ENCODE data around the gene ENAH.

ENAH gene

DNA sequence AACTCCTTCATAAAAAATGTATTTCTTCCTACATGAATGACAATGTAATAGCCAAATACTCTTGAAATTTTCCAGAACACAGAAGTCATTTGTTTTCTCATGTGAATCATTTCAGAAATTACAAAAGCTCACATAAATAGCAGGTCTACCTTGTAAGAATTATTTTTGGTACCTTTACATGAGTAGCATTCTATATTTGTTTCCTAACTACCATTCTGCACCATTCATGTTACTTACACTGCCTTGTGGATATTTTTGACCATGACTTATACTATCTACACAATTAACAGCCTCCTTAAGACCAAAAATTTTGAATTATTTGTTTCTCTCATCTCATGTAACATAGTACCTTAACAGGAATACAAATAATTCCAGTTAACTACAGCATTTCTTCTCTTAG is 109.6 kb downstream of the ENAH start:
- no peak for DNase-seq (ENCODE audit: low read depth, low spot score)
- H3K9me3 ChIP-seq (ENCODE audit: low read depth, low read length), result no peaks in the 10 kb centered on the region
- TF ChIP-seq POLR2AphosphoS5 (IDR thresholded peaks at IDR 0.05; ENCODE audit: borderline replicate concordance, low read depth, low read length) (no peak), EZH2 (IDR thresholded peaks at IDR 0.05) (no peak), FOXP2 (optimal IDR thresholded peaks at IDR 0.05; ENCODE audit: control extremely low read depth, extremely low read length, insufficient read depth) (no peak)
- 0 out of 2 replicates have a peak, but pooled peaks cover 2% of the 10 kb centered on the region for H3K36me3 ChIP-seq (ENCODE audit: insufficient read depth, low read length)
- H3K4me3 ChIP-seq, result no peak overlapping the region
- H3K9ac ChIP-seq (ENCODE audit: insufficient read length), result no peak overlapping the region
- H3K27ac ChIP-seq, result no peak overlapping the region

DNA sequence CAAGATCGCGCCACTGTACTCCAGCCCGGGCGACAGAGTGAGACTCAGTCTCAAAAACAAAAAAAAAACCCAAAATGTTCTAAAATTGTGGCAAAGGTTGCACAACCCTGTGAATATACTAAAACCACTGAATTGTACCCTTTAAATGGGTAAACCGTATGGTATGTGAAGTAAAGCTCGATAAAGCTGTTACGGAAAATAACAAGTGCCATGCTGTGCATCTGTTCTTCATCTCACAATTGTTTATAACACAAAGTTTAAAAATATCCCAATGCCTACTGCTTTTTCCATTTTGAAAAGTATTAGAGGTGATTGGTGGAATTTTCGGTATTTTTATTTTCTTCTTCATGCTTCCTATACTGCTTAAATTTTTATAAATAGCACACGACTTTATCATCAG is 111.5 kb downstream of the ENAH start:
- TF ChIP-seq EZH2 (IDR thresholded peaks at IDR 0.05) (no peak), POLR2AphosphoS5 (IDR thresholded peaks at IDR 0.05; ENCODE audit: borderline replicate concordance, low read depth, low read length) (no peak), FOXP2 (optimal IDR thresholded peaks at IDR 0.05; ENCODE audit: control extremely low read depth, extremely low read length, insufficient read depth) (no peak)
- H3K36me3 ChIP-seq (ENCODE audit: insufficient read depth, low read length), result no peaks in the 10 kb centered on the region

DNA sequence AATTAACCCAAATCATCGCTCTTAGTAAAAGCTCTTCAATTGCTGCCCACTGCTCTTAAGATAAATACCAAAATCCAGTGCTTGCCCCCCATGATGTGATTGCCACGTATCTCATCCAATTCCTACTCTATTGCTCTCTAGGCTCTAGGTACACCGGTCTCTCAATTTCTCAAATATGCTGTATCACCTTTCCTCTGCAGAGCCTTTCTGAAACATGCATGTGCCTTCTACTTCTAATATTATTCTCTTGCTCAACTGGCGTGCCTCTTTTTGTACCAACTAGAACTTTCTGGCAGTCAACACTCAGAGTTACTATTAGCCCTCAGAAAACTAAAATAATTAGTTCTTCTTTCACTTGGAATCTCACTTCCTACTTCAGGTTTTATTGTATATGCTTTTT is 113.3 kb downstream of the ENAH start:
- no peak for DNase-seq (ENCODE audit: low read depth, low spot score)
- Histone ChIP-seq H3K27ac (no peak overlapping the region), H3K36me3 (ENCODE audit: insufficient read depth, low read length) (no peaks in the 10 kb centered on the region), H3K9me3 (ENCODE audit: low read depth, low read length) (no peaks in the 10 kb centered on the region), H3K9ac (ENCODE audit: insufficient read length) (no peak overlapping the region), H3K4me3 (no peak overlapping the region)
- TF ChIP-seq FOXP2 (optimal IDR thresholded peaks at IDR 0.05; ENCODE audit: control extremely low read depth, extremely low read length, insufficient read depth), result no peak
- no peak for TF ChIP-seq EZH2 (IDR thresholded peaks at IDR 0.05)

More for the DNA sequence above, 111.5 kb downstream of the ENAH start:
- no peak overlapping the region for H3K9ac ChIP-seq (ENCODE audit: insufficient read length)
- no peak overlapping the region for H3K27ac ChIP-seq
- H3K9me3 ChIP-seq (ENCODE audit: low read depth, low read length), result no peaks in the 10 kb centered on the region
- no peak overlapping the region for H3K4me3 ChIP-seq
- no peak for DNase-seq (ENCODE audit: low read depth, low spot score)

DNA sequence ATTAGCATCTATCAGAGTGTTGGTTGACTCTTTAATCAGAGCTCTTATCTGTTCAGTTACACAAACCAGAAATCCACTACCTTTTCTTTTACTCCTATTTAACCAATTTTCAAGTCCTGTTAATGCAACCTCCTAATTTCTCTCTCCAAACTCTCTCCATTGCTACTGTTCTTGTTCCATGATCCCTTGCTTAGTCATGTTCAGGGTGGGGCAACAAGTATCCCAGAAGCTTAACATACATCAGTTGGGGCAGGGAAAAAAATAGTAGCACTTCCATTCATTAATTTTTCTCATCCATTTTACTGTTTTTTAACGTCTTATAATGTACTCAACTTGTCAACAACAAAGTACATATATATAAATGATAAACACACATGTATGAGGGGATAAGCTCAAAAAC is 113.9 kb downstream of the ENAH start:
- Histone ChIP-seq H3K9me3 (ENCODE audit: low read depth, low read length) (no peaks in the 10 kb centered on the region), H3K9ac (ENCODE audit: insufficient read length) (no peak overlapping the region), H3K27ac (no peak overlapping the region), H3K4me3 (no peak overlapping the region), H3K36me3 (ENCODE audit: insufficient read depth, low read length) (no peaks in the 10 kb centered on the region)
- TF ChIP-seq POLR2AphosphoS5 (IDR thresholded peaks at IDR 0.05; ENCODE audit: borderline replicate concordance, low read depth, low read length) (no peak), EZH2 (IDR thresholded peaks at IDR 0.05) (no peak), FOXP2 (optimal IDR thresholded peaks at IDR 0.05; ENCODE audit: control extremely low read depth, extremely low read length, insufficient read depth) (no peak)
- DNase-seq (ENCODE audit: low read depth, low spot score), result no peak

DNA sequence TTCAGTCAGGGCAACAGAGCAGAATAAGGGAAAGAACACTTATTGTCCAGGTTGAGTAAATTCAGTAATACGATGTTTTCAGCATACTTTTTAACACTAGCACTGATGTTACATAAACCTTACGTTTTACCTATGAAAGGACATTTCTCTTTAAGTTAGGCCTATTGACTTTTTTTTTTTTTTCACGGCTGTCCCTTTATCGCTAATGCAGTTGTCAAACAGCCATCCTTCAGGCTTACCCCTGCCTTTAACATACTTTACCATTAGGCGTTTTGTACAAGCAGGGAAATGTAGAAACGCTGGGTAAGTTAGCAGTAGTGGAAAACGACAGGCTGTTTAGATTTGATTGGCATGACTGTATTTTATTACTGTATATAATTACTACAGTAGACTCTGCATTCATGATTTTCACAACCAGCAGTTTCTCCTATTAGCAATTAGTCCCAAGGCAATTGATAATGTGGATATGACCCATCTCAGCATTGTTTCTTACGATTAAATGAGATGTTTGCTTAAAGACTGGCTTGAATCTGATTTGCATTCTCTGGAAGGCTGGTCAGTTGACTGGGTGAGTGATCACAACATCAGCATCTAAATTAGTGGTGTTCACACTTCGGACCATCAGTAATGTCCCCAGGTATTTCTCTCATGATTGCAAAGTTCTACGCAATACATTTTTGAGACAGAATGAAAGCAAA is 115.2 kb downstream of the ENAH start:
- DNase-seq (ENCODE audit: low read depth, low spot score), result no peak
- no peak for TF ChIP-seq EZH2 (IDR thresholded peaks at IDR 0.05)
- no peak overlapping the region for H3K4me3 ChIP-seq
- peak overlapping the region; percentile 7; the same call in 1 of the 2 replicates for H3K27ac ChIP-seq
- H3K36me3 ChIP-seq (ENCODE audit: insufficient read depth, low read length), result no peaks in the 10 kb centered on the region
- no peak overlapping the region for H3K9ac ChIP-seq (ENCODE audit: insufficient read length)
- no peaks in the 10 kb centered on the region for H3K9me3 ChIP-seq (ENCODE audit: low read depth, low read length)

DNA sequence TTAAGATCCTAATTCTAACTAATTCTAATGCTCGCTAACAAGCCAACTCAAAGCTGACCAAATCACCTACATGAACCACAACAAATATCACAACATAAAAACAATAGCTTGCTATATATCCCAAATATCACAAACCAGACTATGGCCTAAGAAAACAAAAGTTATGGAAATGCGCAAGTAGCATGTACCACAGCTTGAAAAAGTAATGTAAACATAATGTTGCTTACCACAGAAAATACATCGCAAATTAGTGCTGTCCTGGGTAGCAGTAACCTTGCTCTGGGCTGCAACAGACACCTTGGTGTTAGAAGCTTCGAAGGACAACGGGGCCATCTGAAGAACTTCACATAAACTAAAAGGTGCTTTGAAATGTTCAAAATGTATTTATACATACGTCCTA is 117.6 kb downstream of the ENAH start:
- TF ChIP-seq POLR2AphosphoS5 (IDR thresholded peaks at IDR 0.05; ENCODE audit: borderline replicate concordance, low read depth, low read length) (no peak), FOXP2 (optimal IDR thresholded peaks at IDR 0.05; ENCODE audit: control extremely low read depth, extremely low read length, insufficient read depth) (no peak), EZH2 (IDR thresholded peaks at IDR 0.05) (no peak)
- DNase-seq (ENCODE audit: low read depth, low spot score), result no peak
- Histone ChIP-seq H3K36me3 (ENCODE audit: insufficient read depth, low read length) (peaks cover 3% of the 10 kb centered on the region; the same call in 1 of the 2 replicates), H3K9me3 (ENCODE audit: low read depth, low read length) (no peaks in the 10 kb centered on the region), H3K4me3 (no peak overlapping the region), H3K9ac (ENCODE audit: insufficient read length) (no peak overlapping the region), H3K27ac (no peak overlapping the region)

DNA sequence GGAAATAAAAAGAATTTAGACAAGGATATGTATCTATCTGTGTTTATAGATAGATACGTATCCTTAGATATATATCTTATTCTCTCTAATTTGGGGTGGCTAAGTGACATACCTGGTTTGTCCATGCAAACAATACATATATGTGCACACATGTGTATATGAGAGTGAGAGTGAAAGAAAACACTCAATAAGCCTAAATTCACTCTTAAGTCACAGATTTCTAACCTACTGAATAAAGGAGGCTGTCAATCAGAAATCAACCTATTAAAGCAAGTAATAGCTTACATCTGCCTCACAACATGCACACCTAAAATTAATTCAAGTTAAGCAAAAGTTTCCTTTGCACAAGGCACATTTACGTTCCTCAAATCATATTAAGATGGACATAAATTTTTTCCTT is 118.2 kb downstream of the ENAH start:
- DNase-seq (ENCODE audit: low read depth, low spot score), result no peak
- no peak overlapping the region for H3K4me3 ChIP-seq
- peaks cover 8% of the 10 kb centered on the region for H3K36me3 ChIP-seq (ENCODE audit: insufficient read depth, low read length)
- no peaks in the 10 kb centered on the region for H3K9me3 ChIP-seq (ENCODE audit: low read depth, low read length)
- TF ChIP-seq EZH2 (IDR thresholded peaks at IDR 0.05), result no peak
- TF ChIP-seq FOXP2 (optimal IDR thresholded peaks at IDR 0.05; ENCODE audit: control extremely low read depth, extremely low read length, insufficient read depth), result no peak
- no peak for TF ChIP-seq POLR2AphosphoS5 (IDR thresholded peaks at IDR 0.05; ENCODE audit: borderline replicate concordance, low read depth, low read length)
- H3K9ac ChIP-seq (ENCODE audit: insufficient read length), result no peak overlapping the region
- 0 out of 2 replicates have a peak overlapping the region, but pooled peaks have one; percentile 47 for H3K27ac ChIP-seq

DNA sequence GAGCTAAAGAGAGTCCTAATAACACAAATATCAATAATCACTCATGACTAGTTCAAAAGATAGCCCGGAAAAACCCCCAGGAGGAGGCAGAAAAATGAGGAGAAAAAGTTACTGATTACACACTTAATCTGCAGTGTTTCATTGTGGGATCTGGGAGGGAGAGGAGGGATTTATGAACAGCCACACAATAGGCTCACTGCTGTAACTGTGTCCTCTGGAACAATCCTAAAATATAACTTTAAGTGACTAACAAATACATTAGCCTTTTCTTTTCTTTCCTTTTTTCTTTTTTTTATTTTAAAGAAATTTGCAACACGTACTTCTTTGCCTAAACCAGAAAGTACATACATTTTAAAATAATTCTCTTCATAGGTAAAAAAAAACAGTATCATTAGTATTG is 118.8 kb downstream of the ENAH start:
- Histone ChIP-seq H3K27ac (peak overlapping the region; percentile 47; the same call in 1 of the 2 replicates), H3K36me3 (ENCODE audit: insufficient read depth, low read length) (peaks cover 10% of the 10 kb centered on the region), H3K9me3 (ENCODE audit: low read depth, low read length) (no peaks in the 10 kb centered on the region), H3K4me3 (0 out of 2 replicates have a peak overlapping the region, but pooled peaks have one; percentile 5), H3K9ac (ENCODE audit: insufficient read length) (no peak overlapping the region)
- TF ChIP-seq EZH2 (IDR thresholded peaks at IDR 0.05) (no peak), FOXP2 (optimal IDR thresholded peaks at IDR 0.05; ENCODE audit: control extremely low read depth, extremely low read length, insufficient read depth) (no peak), POLR2AphosphoS5 (IDR thresholded peaks at IDR 0.05; ENCODE audit: borderline replicate concordance, low read depth, low read length) (no peak)
- DNase-seq (ENCODE audit: low read depth, low spot score), result no peak

DNA sequence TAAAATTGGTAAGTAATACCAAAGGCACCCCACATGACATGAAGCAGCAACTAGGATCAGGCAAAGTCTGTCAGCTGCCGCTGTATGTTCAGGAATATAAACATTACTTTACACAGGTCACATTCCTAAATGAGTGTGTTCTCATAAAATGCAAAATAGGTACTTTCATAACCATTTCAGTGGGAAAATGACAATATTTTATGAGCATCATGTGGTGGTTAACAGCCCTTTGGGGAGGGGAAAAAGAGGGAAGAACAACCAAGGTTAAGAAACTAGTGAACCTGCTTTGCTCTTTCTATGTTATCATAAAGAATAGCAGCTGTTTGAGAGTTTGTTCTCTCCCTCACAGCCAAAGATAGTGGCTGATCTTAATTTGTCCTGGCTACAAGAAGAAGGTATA is 119.7 kb downstream of the ENAH start:
- H3K9me3 ChIP-seq (ENCODE audit: low read depth, low read length), result no peaks in the 10 kb centered on the region
- TF ChIP-seq POLR2AphosphoS5 (IDR thresholded peaks at IDR 0.05; ENCODE audit: borderline replicate concordance, low read depth, low read length) (no peak), EZH2 (IDR thresholded peaks at IDR 0.05) (no peak), FOXP2 (optimal IDR thresholded peaks at IDR 0.05; ENCODE audit: control extremely low read depth, extremely low read length, insufficient read depth) (no peak)
- H3K4me3 ChIP-seq, result peak overlapping the region; percentile 1
- DNase-seq (ENCODE audit: low read depth, low spot score), result no peak
- peak overlapping the region; percentile 47 for H3K27ac ChIP-seq
- H3K36me3 ChIP-seq (ENCODE audit: insufficient read depth, low read length), result peaks cover 13% of the 10 kb centered on the region
- no peak overlapping the region for H3K9ac ChIP-seq (ENCODE audit: insufficient read length)

Data from SK-N-MC (cell line).